GM12892 (cell line): ENCODE measurements around the gene VAV1.
"Not testable (repeated sequence)": the region's sequence is repeated elsewhere in the genome, so short reads cannot be mapped to it uniquely, and the experiment has no call there.

Source experiments
- DNase-seq: peaks from one replicate; pipeline ENCODE4 v3.0.0; 2011; ENCODE audit not compliant: insufficient read length
- FAIRE-seq: peaks from 2 replicates; lab custom pipeline; 2011; peaks lifted over from hg19 to GRCh38; lab: Jason Lieb, UNC
- POLR2A ChIP-seq: IDR thresholded peaks from 2 replicates; pipeline ENCODE4 v1.6.1; 2011; ENCODE audit warnings: low read depth, low read length, control low read depth
- POLR2AphosphoS5 ChIP-seq: IDR thresholded peaks from 2 replicates; pipeline ENCODE4 v1.6.1; 2011; ENCODE audit warnings: low read depth, low read length, control low read depth
- TAF1 ChIP-seq: IDR thresholded peaks from 2 replicates; pipeline ENCODE4 v1.6.1; 2011; ENCODE audit warnings: low read depth, mild to moderate bottlenecking, control low read depth, low read length, borderline replicate concordance

Gene VAV1

DNA sequence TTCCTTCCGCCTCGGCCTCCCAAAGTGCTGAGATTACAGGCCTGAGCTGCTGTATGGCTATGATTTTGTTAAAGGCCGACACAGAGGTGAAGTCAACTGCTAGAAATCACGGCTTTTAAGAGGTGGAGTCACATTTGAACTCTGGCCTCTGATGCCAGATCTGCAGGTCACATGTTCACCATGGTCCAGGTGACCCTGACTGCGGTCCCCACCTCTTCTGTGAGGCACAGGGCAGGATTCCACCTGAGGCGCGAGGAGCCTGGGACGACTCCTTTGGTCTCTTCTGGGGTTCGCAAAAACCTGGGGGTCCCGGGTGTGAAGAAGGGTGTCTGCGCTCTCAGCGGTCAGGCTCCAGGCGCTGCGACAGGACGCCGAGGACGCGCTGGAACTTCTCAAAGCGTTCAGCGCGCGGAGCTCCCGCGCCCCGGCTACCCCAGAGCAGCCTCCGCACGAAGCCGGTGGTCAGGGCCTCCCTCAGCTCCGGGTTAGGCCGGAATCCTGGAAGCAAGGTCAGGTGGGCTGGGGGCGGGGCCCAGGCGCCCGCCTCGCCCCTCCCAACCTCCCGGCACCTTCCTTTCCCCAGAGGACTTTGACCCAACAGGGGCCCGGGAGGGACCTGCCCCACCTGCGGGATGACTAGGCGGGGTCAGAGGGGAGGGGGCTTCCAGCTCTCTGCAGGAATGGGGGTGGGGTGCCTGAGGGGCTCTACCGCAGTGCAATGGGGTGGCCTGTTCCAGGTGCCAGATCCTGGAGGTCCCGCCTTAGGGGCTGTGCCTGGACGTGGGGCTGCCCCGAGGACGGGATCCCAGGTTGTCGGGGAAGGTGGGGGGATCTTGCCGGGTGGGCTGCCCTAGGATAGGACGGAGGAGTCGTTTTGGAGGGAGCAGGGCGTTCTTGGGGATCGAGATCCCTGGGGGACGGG lies 20.0 kb upstream of the VAV1 start:
- DNase-seq: no peak
- no peak for FAIRE-seq
- no peak for TF ChIP-seq TAF1
- TF ChIP-seq POLR2A: no peak
- TF ChIP-seq POLR2AphosphoS5: no peak

DNA sequence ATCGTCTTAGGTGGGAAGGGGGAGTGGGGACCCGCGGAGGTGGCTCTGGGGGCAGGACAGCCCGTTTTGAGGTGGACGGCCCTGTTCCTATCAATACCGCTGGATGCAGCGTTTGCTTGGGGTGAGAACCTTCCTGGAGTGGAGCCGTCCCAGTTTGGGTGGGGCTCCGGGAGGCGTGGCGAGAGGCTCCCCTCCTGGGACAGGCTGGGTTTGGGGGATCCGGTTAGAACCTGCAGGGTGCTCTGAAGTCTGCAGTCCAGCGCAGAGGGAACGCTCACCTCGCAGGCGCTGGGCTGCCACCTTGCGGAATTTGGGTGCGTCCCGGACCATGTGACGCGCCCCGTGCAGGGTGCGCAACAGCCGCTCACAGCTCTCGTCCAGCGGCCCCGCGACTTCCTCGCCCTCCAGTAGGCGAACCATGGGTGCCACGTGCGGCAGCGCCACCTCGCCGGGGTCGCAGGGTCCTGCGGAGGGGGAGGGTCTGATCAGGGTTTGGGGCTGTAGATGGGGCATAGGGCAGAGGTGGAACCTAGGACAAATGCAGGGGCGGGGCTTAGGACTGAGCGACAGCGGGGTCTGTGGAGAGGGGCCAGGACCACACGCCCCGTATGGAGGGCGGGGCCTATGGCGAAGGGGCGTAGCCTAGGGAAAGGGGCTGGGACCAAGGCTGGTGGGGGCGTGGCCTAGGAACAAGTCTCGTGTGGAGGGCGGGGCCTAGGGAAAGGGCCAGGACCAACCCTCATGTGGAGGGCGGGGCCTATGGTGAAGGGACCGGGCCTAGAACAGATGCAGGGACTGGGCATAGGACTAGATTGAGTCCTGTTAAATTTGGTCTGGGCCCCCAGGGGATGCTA lies 19.1 kb upstream of the VAV1 start:
- TF ChIP-seq POLR2A (peak; percentile 61; the same call in 1 of the 2 replicates), TAF1 (no peak), POLR2AphosphoS5 (no peak; the same call in 1 of the 2 replicates)
- DNase-seq (peak; percentile 89), FAIRE-seq (peak; percentile 98)

GRCh38 chr19:6754136-6754535 lies 18.4 kb upstream of the VAV1 start:
- TF ChIP-seq POLR2A: no peak
- no peak for TF ChIP-seq POLR2AphosphoS5
- no peak for TF ChIP-seq TAF1
- no peak for FAIRE-seq

DNA sequence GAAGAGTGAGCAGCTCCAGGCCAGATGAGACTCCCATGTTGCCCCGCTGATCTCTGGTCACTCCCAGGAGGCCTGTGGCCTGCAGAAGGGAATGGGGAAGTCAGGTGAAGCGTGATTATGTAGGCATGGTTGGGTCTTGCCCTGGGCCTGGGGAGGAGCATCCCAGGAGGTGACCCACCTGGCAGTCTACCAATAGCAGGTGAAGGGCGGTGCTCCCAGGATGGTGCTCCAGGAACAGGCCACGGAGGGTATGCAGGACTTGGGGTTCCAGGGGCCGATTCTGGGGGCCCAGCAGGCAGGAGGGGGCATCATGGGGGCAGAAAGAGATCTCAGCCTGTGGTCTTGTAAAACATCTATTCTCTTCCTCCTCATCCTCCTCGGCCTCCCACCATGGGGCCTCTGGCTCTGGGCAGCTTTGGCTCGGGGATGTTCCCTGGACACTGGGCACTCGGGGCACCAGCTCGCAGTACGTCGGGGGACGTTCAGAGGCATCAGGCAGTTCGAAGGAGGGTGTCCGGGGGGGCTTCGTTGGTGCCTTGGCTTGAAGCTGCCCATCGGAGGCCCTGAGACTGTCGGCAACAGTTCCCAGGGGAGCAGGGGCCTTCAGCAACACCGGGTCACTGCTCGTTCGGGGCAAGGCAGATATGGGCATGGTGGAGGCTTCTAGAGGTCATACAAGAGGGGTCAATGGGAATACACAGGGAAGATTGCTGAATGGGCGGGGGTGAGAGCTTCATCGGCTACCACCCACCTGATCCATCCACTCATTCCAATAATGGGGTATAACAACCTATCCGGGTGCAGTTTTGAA lies 17.6 kb upstream of the VAV1 start:
- no peak for DNase-seq
- no peak for FAIRE-seq
- TF ChIP-seq POLR2A (no peak), POLR2AphosphoS5 (no peak), TAF1 (no peak)

More at GRCh38 chr19:6754136-6754535, 18.4 kb upstream of the VAV1 start:
- no peak for DNase-seq

DNA sequence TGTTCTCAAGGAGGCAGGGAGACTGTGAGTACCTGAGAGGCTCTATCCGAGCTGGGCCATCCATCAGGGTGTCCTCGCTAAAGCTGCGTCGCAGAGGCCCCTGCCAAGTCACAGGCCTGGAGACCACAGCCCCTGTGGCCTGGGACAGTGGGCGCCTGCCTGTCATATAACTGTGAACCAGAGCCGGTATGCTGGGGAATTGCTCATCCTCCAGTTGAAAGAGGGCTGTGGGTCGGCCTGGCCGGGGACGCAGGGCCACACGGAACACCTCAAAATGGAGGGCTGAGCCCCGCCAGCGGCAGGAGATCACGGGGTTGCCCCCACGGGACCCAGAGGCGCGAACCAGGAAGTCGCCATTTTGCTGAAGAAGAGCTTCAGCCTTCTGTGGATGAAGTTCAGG lies 11.9 kb upstream of the VAV1 start:
- TF ChIP-seq POLR2AphosphoS5 (no peak), TAF1 (no peak), POLR2A (no peak)
- no peak for DNase-seq
- no peak for FAIRE-seq

DNA sequence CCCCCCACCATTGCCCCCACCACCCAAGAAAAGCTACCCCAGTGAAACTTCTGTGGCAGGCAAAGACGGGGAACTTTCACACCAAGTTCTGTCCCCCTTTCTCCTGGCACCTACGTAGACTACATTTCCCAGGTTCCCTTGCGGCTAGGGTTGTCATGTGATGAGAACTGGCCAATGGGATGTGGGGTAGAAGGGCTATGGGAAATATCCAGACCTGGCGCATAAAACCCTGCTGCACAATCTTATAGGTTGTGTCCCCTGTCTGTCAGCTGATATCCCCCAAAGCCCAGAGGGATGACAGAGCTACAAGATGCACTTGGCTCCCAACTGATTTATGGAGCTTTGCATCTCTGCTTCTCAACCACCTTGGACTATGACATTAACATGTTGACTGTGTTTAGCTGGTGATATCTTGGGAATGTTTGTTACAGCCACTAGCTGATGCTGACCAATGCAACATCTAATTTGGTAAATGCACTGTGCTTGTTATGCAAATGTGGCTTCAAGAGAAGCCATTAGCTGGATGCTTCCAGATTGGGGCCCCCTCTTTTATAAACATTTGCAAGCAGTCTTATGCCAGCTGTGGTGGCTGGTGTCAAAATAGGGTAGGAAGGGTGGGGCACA lies 11.3 kb upstream of the VAV1 start:
- FAIRE-seq (no peak), DNase-seq (no peak)
- TF ChIP-seq POLR2A (no peak), TAF1 (no peak), POLR2AphosphoS5 (no peak)

GRCh38 chr19:6762253-6762797 lies 10.2 kb upstream of the VAV1 start:
- not testable (repeated sequence) for FAIRE-seq, DNase-seq

GRCh38 chr19:6765738-6766356 lies 6.7 kb upstream of the VAV1 start:
- no peak for FAIRE-seq
- DNase-seq: no peak

DNA sequence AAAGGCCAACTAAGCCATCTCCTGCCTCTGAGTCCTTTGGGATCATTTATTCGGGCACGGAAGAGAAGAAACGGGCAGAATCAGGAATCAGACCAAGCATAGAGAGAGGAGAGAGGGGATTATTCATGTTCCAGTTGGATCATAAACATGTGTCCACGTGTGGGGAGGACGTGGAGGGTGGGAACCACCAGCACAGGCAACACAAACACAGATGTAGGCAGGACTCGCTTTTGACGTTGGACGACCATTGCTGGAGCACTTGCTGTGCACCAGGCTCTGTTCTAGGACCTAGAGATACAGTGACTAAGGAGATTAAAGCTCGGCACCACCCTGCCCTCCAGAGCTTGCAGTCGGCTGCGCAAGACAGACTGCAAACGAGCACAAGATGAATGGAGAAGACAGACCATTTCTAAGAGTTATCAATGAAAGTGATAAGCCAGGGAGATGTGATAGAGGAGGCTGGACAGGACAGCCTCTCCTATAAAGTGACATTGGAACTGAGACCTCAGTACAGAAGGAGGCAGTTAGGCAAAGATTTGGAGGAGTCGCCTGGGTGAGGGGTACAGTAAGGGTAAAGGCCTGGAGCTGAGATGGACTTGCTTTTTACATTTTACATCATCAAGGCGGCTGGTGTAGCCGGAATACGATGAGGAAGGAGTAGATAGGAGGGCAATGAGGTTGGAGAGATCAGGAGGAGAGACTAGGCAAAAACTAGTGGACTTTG lies 6.0 kb upstream of the VAV1 start:
- no peak for FAIRE-seq
- no peak for DNase-seq
- TF ChIP-seq TAF1 (no peak), POLR2AphosphoS5 (no peak), POLR2A (no peak)

More at GRCh38 chr19:6765738-6766356, 6.7 kb upstream of the VAV1 start:
- TF ChIP-seq POLR2A (no peak), POLR2AphosphoS5 (no peak), TAF1 (no peak)
